Upper lobe of left lung (tissue), 6 donors: Measurements from ENCODE around the gene CPNE5. TPM values are rescaled to one million over a fixed set of nuclear protein-coding genes. Genes with fewer than 3 reads are reported as not detected.
A peak's percentile ranks its signal among the peaks of the same experiment; 100 is the strongest.

ENCODE experiments used
- ATAC-seq, 2 donors: fragments of 200-7000 bp; cut with Tn5 transposase; one replicate each; pipeline ENCODE4 v1.9.1; 2022; ENCODE audit warnings: mild to moderate bottlenecking in 2 of 2, moderate library complexity in 2 of 2; ENCODE audit not compliant: low FRiP score in 2 of 2
- DNase-seq, 2 donors: peaks; one replicate each; pipeline ENCODE4 v3.0.0-alpha.2; 2019 to 2020
- H3K27ac ChIP-seq, 4 donors: fragments of 200-600 bp; sonication (generic); one replicate each; pipeline ENCODE4 v1.5.1; 2016 to 2019
- H3K27me3 ChIP-seq, 4 donors: fragments of 200-600 bp; sonication (generic); one replicate each; pipeline ENCODE4 v1.5.1; 2017 to 2019
- H3K36me3 ChIP-seq, 4 donors: fragments of 200-600 bp; sonication (generic); one replicate each; pipeline ENCODE4 v1.5.1; 2016 to 2019
- H3K4me1 ChIP-seq, 4 donors: fragments of 200-600 bp; sonication (generic); one replicate each; pipeline ENCODE4 v1.5.1; 2018 to 2019
- H3K4me3 ChIP-seq, 4 donors: fragments of 200-600 bp; sonication (generic); one replicate each; pipeline ENCODE4 v1.5.1; 2017 to 2019; ENCODE audit warnings: mild to moderate bottlenecking in 2 of 4, moderate library complexity in 1 of 4
- H3K9me3 ChIP-seq, 4 donors: fragments of 200-600 bp; sonication (generic); one replicate each; pipeline ENCODE4 v1.5.1; 2018 to 2019
- EP300 ChIP-seq, 4 donors: sonication (generic); formaldehyde crosslinking; IDR thresholded peaks; one replicate each; pipeline ENCODE4 v1.5.1; 2017; ENCODE audit warnings: antibody characterized with exemption in 4 of 4, control low read depth in 2 of 4
- POLR2A ChIP-seq, 4 donors: fragments of 450-650 bp; IDR thresholded peaks; one replicate each; pipeline ENCODE4 v1.5.1; 2016 to 2017; ENCODE audit warnings: antibody characterized with exemption in 4 of 4, mild to moderate bottlenecking in 2 of 4
- POLR2AphosphoS5 ChIP-seq, 2 donors: sonication (generic); formaldehyde crosslinking; IDR thresholded peaks; one replicate each; pipeline ENCODE4 v1.5.1; 2017; ENCODE audit warnings: antibody characterized with exemption in 2 of 2
- WGBS, 2 donors: methylation state at CpG; one replicate each; pipeline ENCODE4 v1.1.5; 2017 to 2018; 5-methylcytosine and 5-hydroxymethylcytosine counted together
- total RNA-seq, 6 donors: library from RNA; depleted of rRNA in 4 of 6; stranded (reverse); fragments of >200 nt in 4 of 6; gene quantifications; one replicate each; pipeline versions ENCODE4 v1.1.0 to v1.2.1, GENCODE V29; 2016 to 2021
- TF ChIP-seq, protein P1 (sequence below), 6 experiments: fragments of 450-650 bp in 4 of 6; fragments of 200-600 bp in 2 of 6; sonication (generic) in 2 of 6; IDR thresholded peaks; one replicate each; pipeline ENCODE4 v1.5.1; 2016 to 2019; ENCODE audit warnings: antibody characterized with exemption in 6 of 6
- donor health status: DM: no; HTN: no; CAD: no; lungs with moderate emphysema.
- donor health status: DM: no; HTN: yes; CAD: no; lungs with severe emphysema.

The CPNE5 gene
- total RNA-seq, 6 donors from 2014 or later = 0.89 to 5.4 (median 2.5) TPM

DNA sequence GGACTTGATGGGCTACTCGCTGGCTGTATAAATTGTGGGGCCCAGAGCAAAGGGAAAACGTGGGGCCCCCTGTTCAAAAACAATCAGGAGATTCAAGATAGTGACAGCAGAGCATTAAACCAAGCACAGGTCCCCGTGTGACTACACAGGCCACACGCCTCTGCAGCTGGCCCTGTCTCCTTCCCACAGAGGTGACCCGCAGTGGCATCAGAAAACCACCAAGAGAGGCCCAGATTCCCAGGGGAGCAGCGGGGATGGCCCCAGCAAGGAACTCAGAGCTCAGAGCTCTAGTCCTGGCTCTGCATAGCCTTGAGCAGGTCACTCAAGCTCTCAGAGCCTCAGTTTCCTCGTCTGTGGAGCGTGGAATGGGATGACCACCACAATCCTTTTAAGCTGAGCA is 57.6 kb downstream of the CPNE5 start:
- H3K27ac ChIP-seq = no peak overlapping the region
- ATAC-seq = no peak
- no peaks in the 10 kb centered on the region for H3K27me3 ChIP-seq
- H3K36me3 ChIP-seq = no peaks in the 10 kb centered on the region
- no peak overlapping the region for H3K4me3 ChIP-seq
- WGBS, 2 donors = 81 to 84% methylated on average over 6 to 8 of the region's 8 CpGs
- TF ChIP-seq, protein P1, sequence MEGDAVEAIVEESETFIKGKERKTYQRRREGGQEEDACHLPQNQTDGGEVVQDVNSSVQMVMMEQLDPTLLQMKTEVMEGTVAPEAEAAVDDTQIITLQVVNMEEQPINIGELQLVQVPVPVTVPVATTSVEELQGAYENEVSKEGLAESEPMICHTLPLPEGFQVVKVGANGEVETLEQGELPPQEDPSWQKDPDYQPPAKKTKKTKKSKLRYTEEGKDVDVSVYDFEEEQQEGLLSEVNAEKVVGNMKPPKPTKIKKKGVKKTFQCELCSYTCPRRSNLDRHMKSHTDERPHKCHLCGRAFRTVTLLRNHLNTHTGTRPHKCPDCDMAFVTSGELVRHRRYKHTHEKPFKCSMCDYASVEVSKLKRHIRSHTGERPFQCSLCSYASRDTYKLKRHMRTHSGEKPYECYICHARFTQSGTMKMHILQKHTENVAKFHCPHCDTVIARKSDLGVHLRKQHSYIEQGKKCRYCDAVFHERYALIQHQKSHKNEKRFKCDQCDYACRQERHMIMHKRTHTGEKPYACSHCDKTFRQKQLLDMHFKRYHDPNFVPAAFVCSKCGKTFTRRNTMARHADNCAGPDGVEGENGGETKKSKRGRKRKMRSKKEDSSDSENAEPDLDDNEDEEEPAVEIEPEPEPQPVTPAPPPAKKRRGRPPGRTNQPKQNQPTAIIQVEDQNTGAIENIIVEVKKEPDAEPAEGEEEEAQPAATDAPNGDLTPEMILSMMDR (IDR thresholded peaks at IDR 0.05) = no peak
- TF ChIP-seq EP300 (IDR thresholded peaks at IDR 0.05) (no peak), POLR2AphosphoS5 (IDR thresholded peaks at IDR 0.05) (no peak), POLR2A (IDR thresholded peaks at IDR 0.05) (no peak)
- no peak for DNase-seq
- peaks cover 0 to 8% (median 4%) of the 10 kb centered on the region in 4 donors for H3K4me1 ChIP-seq
- H3K9me3 ChIP-seq = no peaks in the 10 kb centered on the region

DNA sequence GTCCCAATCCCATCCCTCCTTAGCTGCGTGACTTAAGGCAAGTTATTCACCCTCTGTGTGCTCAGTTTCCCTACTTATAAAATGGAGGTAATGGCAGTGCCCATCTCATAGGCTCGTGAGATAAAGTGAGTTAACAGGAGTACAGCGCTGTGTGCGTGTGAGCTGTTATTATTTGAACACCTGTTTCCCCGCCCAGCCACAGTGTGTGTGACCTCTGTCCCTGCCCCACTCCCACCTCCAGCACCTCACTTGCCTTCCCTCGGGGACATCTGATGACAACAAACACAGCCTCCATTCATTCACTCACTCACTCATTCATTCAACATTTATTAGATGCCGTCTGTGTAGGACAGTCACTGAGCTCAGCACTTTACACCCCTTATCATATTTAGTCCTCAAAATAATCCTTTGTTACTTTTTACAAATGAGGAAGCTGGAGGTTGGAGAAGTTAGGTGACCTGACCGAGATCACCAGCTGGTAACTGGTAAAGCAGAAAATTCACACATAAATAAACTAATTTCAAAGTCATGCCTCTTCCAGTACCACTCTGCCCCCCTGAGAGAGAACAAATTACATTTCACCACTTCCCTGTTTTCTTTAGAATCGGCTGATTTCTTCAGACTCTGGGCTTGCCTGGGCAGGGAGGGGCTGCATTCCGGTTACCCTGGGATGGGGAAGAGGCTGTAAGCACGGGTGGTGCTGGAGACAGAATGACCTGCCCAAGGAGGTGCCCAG is 58.6 kb downstream of the CPNE5 start:
- H3K36me3 ChIP-seq = no peaks in the 10 kb centered on the region
- ATAC-seq (peak in 1 of 2 donors; percentile 9), DNase-seq (peak in 1 of 2 donors; percentile 56)
- no peaks in the 10 kb centered on the region for H3K9me3 ChIP-seq
- 46 to 62% methylated on average over 11 of the region's 11 CpGs for WGBS, 2 donors
- H3K27ac ChIP-seq = peak overlapping the region in 3 of 4 donors; percentile 9 to 48 (median 44)
- no peak overlapping the region for H3K4me3 ChIP-seq
- TF ChIP-seq EP300 (IDR thresholded peaks at IDR 0.05) (no peak), POLR2A (IDR thresholded peaks at IDR 0.05) (no peak), POLR2AphosphoS5 (IDR thresholded peaks at IDR 0.05) (no peak)
- TF ChIP-seq, protein P1 (IDR thresholded peaks at IDR 0.05) = no peak
- no peaks in the 10 kb centered on the region for H3K27me3 ChIP-seq
- H3K4me1 ChIP-seq = peaks cover 0 to 8% (median 4%) of the 10 kb centered on the region in 4 donors

DNA sequence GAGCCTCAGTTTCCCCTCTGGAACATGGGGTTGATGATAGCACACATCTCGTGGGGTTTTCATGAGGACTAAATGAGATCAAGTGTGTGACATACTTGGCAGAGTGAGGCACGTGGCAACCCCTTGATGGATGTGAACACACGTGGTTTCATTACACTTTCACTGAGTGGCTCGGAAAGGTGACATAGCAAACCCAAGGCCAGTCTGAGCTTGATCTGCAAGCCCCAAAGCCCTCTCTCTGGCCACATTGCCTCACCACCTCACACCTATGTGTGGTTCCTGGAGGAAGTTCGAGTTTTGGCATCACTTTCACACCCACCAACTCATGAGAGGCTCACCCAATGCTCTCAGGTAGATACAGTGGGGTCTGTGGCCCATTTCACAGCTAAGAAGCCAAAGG is 60.0 kb downstream of the CPNE5 start:
- no peak overlapping the region for H3K4me3 ChIP-seq
- DNase-seq = no peak
- ATAC-seq = no peak
- WGBS, 2 donors = 75 to 79% methylated on average over 4 to 5 of the region's 5 CpGs
- peaks cover 0 to 8% (median 4%) of the 10 kb centered on the region in 4 donors for H3K4me1 ChIP-seq
- H3K9me3 ChIP-seq = no peaks in the 10 kb centered on the region
- no peaks in the 10 kb centered on the region for H3K27me3 ChIP-seq
- TF ChIP-seq EP300 (IDR thresholded peaks at IDR 0.05) = no peak
- no peak for TF ChIP-seq POLR2A (IDR thresholded peaks at IDR 0.05)
- TF ChIP-seq, protein P1 (IDR thresholded peaks at IDR 0.05) = no peak
- no peak for TF ChIP-seq POLR2AphosphoS5 (IDR thresholded peaks at IDR 0.05)
- no peaks in the 10 kb centered on the region for H3K36me3 ChIP-seq
- no peak overlapping the region for H3K27ac ChIP-seq

DNA sequence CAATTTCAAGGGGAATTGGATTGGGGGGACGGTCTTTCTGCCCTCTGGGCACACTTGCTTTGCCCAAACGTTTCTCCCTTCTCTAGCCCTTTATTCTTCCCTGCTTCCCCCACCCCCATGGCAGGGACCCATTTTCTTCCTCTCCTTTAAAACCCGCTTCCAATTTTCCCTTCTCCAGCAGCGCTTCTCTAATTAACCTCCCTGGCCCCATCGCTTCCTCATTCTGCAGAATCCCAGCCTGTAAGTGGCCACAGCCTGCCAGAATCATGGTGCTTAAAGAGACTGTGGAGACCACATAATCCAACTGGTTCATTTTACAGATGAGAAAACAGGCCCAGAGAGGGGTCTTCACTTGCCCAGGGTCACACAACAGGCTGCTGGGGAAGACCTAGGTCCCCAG is 61.4 kb downstream of the CPNE5 start:
- Histone ChIP-seq H3K27me3 (no peaks in the 10 kb centered on the region), H3K27ac (no peak overlapping the region), H3K36me3 (no peaks in the 10 kb centered on the region), H3K4me1 (peaks cover 0 to 8% (median 4%) of the 10 kb centered on the region in 4 donors), H3K9me3 (no peaks in the 10 kb centered on the region), H3K4me3 (no peak overlapping the region)
- no peak for ATAC-seq
- no peak for TF ChIP-seq EP300 (IDR thresholded peaks at IDR 0.05)
- TF ChIP-seq, protein P1 (IDR thresholded peaks at IDR 0.05) = no peak
- TF ChIP-seq POLR2A (IDR thresholded peaks at IDR 0.05) = no peak
- no peak for TF ChIP-seq POLR2AphosphoS5 (IDR thresholded peaks at IDR 0.05)
- no peak for DNase-seq
- 55 to 62% methylated on average over 5 of the region's 5 CpGs for WGBS, 2 donors

DNA sequence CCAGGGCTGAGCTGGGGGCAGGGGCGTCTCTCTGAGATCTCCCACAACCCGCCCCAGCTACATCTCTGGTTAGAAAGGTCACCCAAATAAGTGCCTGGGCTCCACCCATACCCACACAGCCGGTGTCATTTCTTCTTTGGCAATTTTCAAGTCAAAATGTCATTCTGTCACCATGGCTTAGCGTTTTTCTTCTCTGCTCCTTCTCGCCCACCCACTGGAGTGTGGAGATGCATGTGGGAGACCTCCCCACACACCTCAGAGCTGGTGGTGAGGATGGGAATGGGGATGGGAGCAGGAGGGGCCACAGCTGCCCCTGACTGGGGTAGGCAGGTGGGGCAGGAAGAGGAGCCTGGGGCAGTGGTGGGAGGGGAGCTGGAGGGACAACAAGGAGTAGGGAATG is 63.1 kb downstream of the CPNE5 start:
- no peaks in the 10 kb centered on the region for H3K36me3 ChIP-seq
- no peak for DNase-seq
- WGBS, 2 donors = 83 to 94% methylated on average over 3 to 5 of the region's 5 CpGs

More for the DNA sequence above, 63.1 kb downstream of the CPNE5 start:
- H3K9me3 ChIP-seq = no peaks in the 10 kb centered on the region
- no peak for ATAC-seq
- peaks cover 0 to 8% (median 4%) of the 10 kb centered on the region in 4 donors for H3K4me1 ChIP-seq
- no peak for TF ChIP-seq EP300 (IDR thresholded peaks at IDR 0.05)
- no peak for TF ChIP-seq POLR2A (IDR thresholded peaks at IDR 0.05)
- no peak for TF ChIP-seq POLR2AphosphoS5 (IDR thresholded peaks at IDR 0.05)
- TF ChIP-seq, protein P1 (IDR thresholded peaks at IDR 0.05) = no peak
- no peak overlapping the region for H3K27ac ChIP-seq
- H3K4me3 ChIP-seq = no peak overlapping the region
- no peaks in the 10 kb centered on the region for H3K27me3 ChIP-seq
